H9 (cell line): ENCODE measurements around the gene IL1A. TPM values are rescaled to one million over a fixed set of nuclear protein-coding genes. Genes with fewer than 3 reads are reported as not detected.
A peak's percentile ranks its signal among the peaks of the same experiment; 100 is the strongest.

Experiments
- DNase-seq: peaks from one replicate; pipeline ENCODE4 v3.0.0-alpha.2; 2017
- H2AFZ ChIP-seq: one replicate; pipeline ENCODE4 v1.6.1; 2013; ENCODE audit warnings: mild to moderate bottlenecking, low read length, control low read depth, moderate library complexity
- H2AK5ac ChIP-seq: 2 replicates; pipeline ENCODE4 v1.6.1; 2013; ENCODE audit warnings: low read length, control low read depth, mixed read lengths; ENCODE audit not compliant: insufficient read length
- H2BK120ac ChIP-seq: one replicate; pipeline ENCODE4 v1.6.1; 2013; ENCODE audit warnings: low read depth, mild to moderate bottlenecking, low read length, control low read depth, inconsistent platforms; ENCODE audit not compliant: poor library complexity, severe bottlenecking
- H2BK12ac ChIP-seq: 2 replicates; pipeline ENCODE4 v1.6.1; 2013; ENCODE audit warnings: low read length, control low read depth, mixed read lengths, low read depth; ENCODE audit not compliant: insufficient read length
- H2BK15ac ChIP-seq: 2 replicates; pipeline ENCODE4 v1.6.1; 2013; ENCODE audit warnings: low read depth, low read length, control low read depth
- H2BK20ac ChIP-seq: one replicate; pipeline ENCODE4 v1.6.1; 2013; ENCODE audit warnings: low read depth, mild to moderate bottlenecking, low read length, control low read depth, inconsistent platforms; ENCODE audit not compliant: poor library complexity, severe bottlenecking
- H2BK5ac ChIP-seq: 2 replicates; pipeline ENCODE4 v1.6.1; 2013; ENCODE audit warnings: low read length, control low read depth, mixed read lengths; ENCODE audit not compliant: insufficient read length
- H3K14ac ChIP-seq: 2 replicates; pipeline ENCODE4 v1.6.1; 2013; ENCODE audit warnings: low read length, control low read depth; ENCODE audit not compliant: insufficient read depth
- H3K18ac ChIP-seq: 2 replicates; pipeline ENCODE4 v1.6.1; 2013; ENCODE audit warnings: low read depth, mild to moderate bottlenecking, mixed read lengths, low read length, control low read depth; ENCODE audit not compliant: insufficient read length
- H3K23ac ChIP-seq: 2 replicates; pipeline ENCODE4 v1.6.1; 2013; ENCODE audit warnings: low read length, control low read depth, mixed read lengths, low read depth; ENCODE audit not compliant: insufficient read length
- H3K23me2 ChIP-seq: 2 replicates; pipeline ENCODE4 v1.6.1; 2013; ENCODE audit warnings: low read depth, mild to moderate bottlenecking, mixed read lengths, low read length, control low read depth; ENCODE audit not compliant: insufficient read length, poor library complexity, severe bottlenecking
- H3K27ac ChIP-seq: 2 replicates; pipeline ENCODE4 v1.5.1; 2013; ENCODE audit warnings: low read length, control low read depth, mixed read lengths, low read depth; ENCODE audit not compliant: insufficient read length
- H3K27me3 ChIP-seq: 2 replicates; pipeline ENCODE4 v1.6.1; 2013; ENCODE audit warnings: low read length, control low read depth, inconsistent platforms; ENCODE audit not compliant: insufficient read depth
- H3K4ac ChIP-seq: 2 replicates; pipeline ENCODE4 v1.6.1; 2013; ENCODE audit warnings: low read depth, mild to moderate bottlenecking, control low read depth, inconsistent platforms, low read length, moderate library complexity
- H3K4me1 ChIP-seq: 2 replicates; pipeline ENCODE4 v1.6.1; 2013; ENCODE audit warnings: low read length, control low read depth, inconsistent platforms; ENCODE audit not compliant: insufficient read depth
- H3K4me2 ChIP-seq: 2 replicates; pipeline ENCODE4 v1.6.1; 2013; ENCODE audit warnings: low read length, control low read depth, mixed read lengths; ENCODE audit not compliant: insufficient read length, insufficient read depth
- H3K56ac ChIP-seq: 2 replicates; pipeline ENCODE4 v1.6.1; 2013; ENCODE audit warnings: low read depth, mild to moderate bottlenecking, mixed read lengths, low read length, control low read depth; ENCODE audit not compliant: insufficient read length
- H3K79me1 ChIP-seq: 2 replicates; pipeline ENCODE4 v1.6.1; 2013; ENCODE audit warnings: low read depth, mild to moderate bottlenecking, moderate library complexity, low read length, control low read depth, inconsistent platforms; ENCODE audit not compliant: insufficient read depth, poor library complexity, severe bottlenecking
- H3K79me2 ChIP-seq: 2 replicates; pipeline ENCODE4 v1.6.1; 2013; ENCODE audit warnings: low read length, control low read depth, inconsistent platforms; ENCODE audit not compliant: insufficient read depth
- H3K9ac ChIP-seq: 2 replicates; pipeline ENCODE4 v1.6.1; 2013; ENCODE audit warnings: low read length, control low read depth, mixed read lengths; ENCODE audit not compliant: insufficient read length; ENCODE audit errors: extremely low read depth
- H3K9me3 ChIP-seq: one replicate; pipeline ENCODE4 v1.6.1; 2013; ENCODE audit warnings: low read depth, low read length, inconsistent platforms; ENCODE audit not compliant: control insufficient read depth
- H3T11ph ChIP-seq: one replicate; pipeline ENCODE4 v1.6.1; 2013; ENCODE audit warnings: mild to moderate bottlenecking, low read length, control low read depth, inconsistent platforms
- H4K20me1 ChIP-seq: one replicate; pipeline ENCODE4 v1.6.1; 2013; ENCODE audit not compliant: control insufficient read depth, insufficient read length, insufficient read depth
- H4K5ac ChIP-seq: 2 replicates; pipeline ENCODE4 v1.6.1; 2013; ENCODE audit warnings: low read depth, mild to moderate bottlenecking, mixed read lengths, low read length, control low read depth; ENCODE audit not compliant: insufficient read length
- H4K8ac ChIP-seq: replicated peaks from 2 replicates; pipeline ENCODE4 v1.6.1; 2013; ENCODE audit warnings: low read length, control low read depth, mixed read lengths, low read depth; ENCODE audit not compliant: insufficient read length
- H4K91ac ChIP-seq: 2 replicates; pipeline ENCODE4 v1.6.1; 2013; ENCODE audit warnings: low read depth, mild to moderate bottlenecking, moderate library complexity, mixed read lengths, low read length, control low read depth; ENCODE audit not compliant: insufficient read length
- H3K27ac Mint-ChIP-seq, 3 experiments: 2 replicates in 2 of 3; 3 replicates in 1 of 3; pipeline ENCODE4 v1.8.0; 2020 to 2021; ENCODE audit warnings: mixed read lengths in 3 of 3, mild to moderate bottlenecking in 1 of 3, moderate library complexity in 1 of 3
- H3K27me3 Mint-ChIP-seq: 2 replicates; pipeline ENCODE4 v1.8.0; 2021; ENCODE audit warnings: low read depth, mild to moderate bottlenecking, moderate library complexity, mixed read lengths
- H3K36me3 Mint-ChIP-seq, 3 experiments: 2 replicates in 2 of 3; 3 replicates in 1 of 3; pipeline ENCODE4 v1.8.0; 2020 to 2021; ENCODE audit warnings: low read depth in 3 of 3, mixed read lengths in 3 of 3; ENCODE audit not compliant: insufficient read depth in 1 of 3
- H3K4me1 Mint-ChIP-seq, 2 experiments: 2 replicates each; pipeline ENCODE4 v1.8.0; 2020; ENCODE audit warnings: mixed read lengths in 2 of 2
- H3K4me3 Mint-ChIP-seq, 2 experiments: 2 replicates in 1 of 2; 3 replicates in 1 of 2; pipeline ENCODE4 v1.8.0; 2020 to 2021; ENCODE audit warnings: mild to moderate bottlenecking in 2 of 2, mixed read lengths in 2 of 2, moderate library complexity in 1 of 2
- H3K9me3 Mint-ChIP-seq, 2 experiments: 2 replicates in 1 of 2; 3 replicates in 1 of 2; pipeline ENCODE4 v1.8.0; 2020; ENCODE audit warnings: mild to moderate bottlenecking in 2 of 2, mixed read lengths in 2 of 2, moderate library complexity in 1 of 2
- CTCF ChIP-seq: fragments of 200-600 bp; sonication (generic); conservative IDR thresholded peaks from 3 replicates; pipeline ENCODE4 v1.8.0; 2021; ENCODE audit warnings: antibody characterized with exemption, mild to moderate bottlenecking
- WGBS: extraction: QIAGEN DNeasy Blood & Tissue Kit; methylation state at CpG from one replicate; pipeline ENCODE4 v1.1.7; 2013; ENCODE audit warnings: missing lambda C conversion rate, low lambda C conversion rate, mixed read lengths; ENCODE audit not compliant: insufficient read length; ENCODE audit errors: extremely low coverage; 5-methylcytosine and 5-hydroxymethylcytosine counted together
- total RNA-seq: library from RNA; stranded (reverse); gene quantifications from 2 replicates; pipeline ENCODE4 v1.2.1, GENCODE V29; 2021

The IL1A gene
- total RNA-seq, 1 experiment from 2014 or later = 0.35 TPM

DNA sequence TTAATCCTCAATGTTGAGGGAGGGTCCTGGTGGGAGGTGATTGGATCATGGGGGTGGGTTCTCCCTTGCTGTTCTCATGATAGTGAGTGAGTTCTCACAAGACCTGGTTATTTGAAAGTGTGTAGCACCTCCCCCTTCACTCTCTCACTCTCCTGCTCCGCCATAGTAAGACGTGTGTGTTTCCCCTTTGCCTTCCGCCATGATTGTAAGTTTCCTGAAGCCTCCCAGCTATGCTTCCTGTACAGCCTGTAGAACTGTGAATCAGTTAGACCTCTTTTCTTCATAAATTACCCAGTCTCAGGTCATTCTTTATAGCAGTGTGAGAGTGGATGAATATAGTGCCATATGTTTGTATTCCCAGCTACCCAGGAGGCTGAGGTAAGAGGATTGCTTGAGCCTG lies 42.7 kb upstream of the IL1A start:
- H3K27ac Mint-ChIP-seq = peak overlapping the region in 1 of 3 experiments; percentile 29; a peak in 1 of 7 replicates
- H2BK15ac ChIP-seq = no peak overlapping the region
- no peak overlapping the region for H3K4me3 Mint-ChIP-seq

More for the DNA sequence above, 42.7 kb upstream of the IL1A start:
- WGBS = no CpG with 5 or more reads among the region's 3 CpGs
- H3K14ac ChIP-seq = no peak overlapping the region
- H3K79me1 ChIP-seq = no peaks in the 10 kb centered on the region
- H3K4ac ChIP-seq = no peak overlapping the region
- no peak overlapping the region for H2BK20ac ChIP-seq
- no peak overlapping the region for H2BK5ac ChIP-seq
- TF ChIP-seq CTCF = no peak
- Mint-ChIP-seq H3K9me3 (peaks cover 3 to 5% of the 10 kb centered on the region in 2 experiments; a peak in 4 of 5 replicates), H3K36me3 (peaks cover 2 to 4% (median 2%) of the 10 kb centered on the region in 3 experiments; a peak in 5 of 7 replicates), H3K27me3 (peaks cover 3% of the 10 kb centered on the region; the same call in 1 of the 2 replicates), H3K4me1 (peaks cover 10 to 12% of the 10 kb centered on the region in 2 experiments)
- H4K8ac ChIP-seq = no peak overlapping the region
- no peaks in the 10 kb centered on the region for H4K20me1 ChIP-seq
- H3K9me3 ChIP-seq = no peaks in the 10 kb centered on the region
- no peak overlapping the region for H3K4me2 ChIP-seq
- no peak overlapping the region for H3K27ac ChIP-seq
- no peak overlapping the region for H2BK12ac ChIP-seq
- H2BK120ac ChIP-seq = no peak overlapping the region
- no peaks in the 10 kb centered on the region for H3K27me3 ChIP-seq
- no peaks in the 10 kb centered on the region for H3K79me2 ChIP-seq
- H2AK5ac ChIP-seq = no peak overlapping the region
- H3K9ac ChIP-seq = no peak overlapping the region
- no peaks in the 10 kb centered on the region; the same call in 1 of the 2 replicates for H3K4me1 ChIP-seq
- no peak overlapping the region for H3K23ac ChIP-seq
- no peak for DNase-seq
- no peak overlapping the region for H3K56ac ChIP-seq
- no peaks in the 10 kb centered on the region for H3K23me2 ChIP-seq
- H3T11ph ChIP-seq = no peak overlapping the region
- no peak overlapping the region for H4K5ac ChIP-seq
- H3K18ac ChIP-seq = no peak overlapping the region
- no peak overlapping the region for H2AFZ ChIP-seq
- H4K91ac ChIP-seq = no peak overlapping the region
